Measurements from ENCODE around the gene MRPL45.

MRPL45 gene

DNA sequence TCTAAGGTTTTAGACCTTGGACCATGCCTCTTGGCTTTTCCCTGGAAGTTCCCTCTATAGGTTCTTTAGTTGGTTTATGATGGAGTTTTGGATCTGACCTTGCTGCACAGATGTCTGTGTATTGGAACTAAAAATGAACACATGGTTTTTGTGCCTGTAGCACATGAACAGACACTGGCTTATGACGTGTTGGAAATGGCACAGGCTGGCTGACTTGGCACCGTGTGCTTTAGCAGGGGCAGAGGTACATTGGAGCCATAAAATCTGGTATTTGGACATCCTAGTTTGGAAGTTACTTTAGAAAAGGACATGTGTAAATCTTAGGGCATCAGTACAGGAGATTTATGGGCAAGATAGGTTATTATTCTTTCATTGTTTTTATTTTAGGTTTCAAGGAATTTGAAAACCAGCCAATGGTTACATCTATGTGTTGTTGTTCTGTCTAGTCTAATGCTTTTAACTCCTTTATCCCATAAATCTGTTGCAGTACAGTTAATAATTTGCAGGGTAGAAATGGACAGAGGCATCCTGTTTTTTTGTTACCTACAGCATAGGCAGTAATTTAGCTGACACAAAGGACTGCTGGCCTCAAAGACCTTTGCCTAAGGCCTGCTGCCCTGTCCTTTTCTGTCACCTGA, 60.6 kb downstream of the MRPL45 start:
- no peak for DNase-seq (ENCODE audit: low spot score)
- TF ChIP-seq CTCF (IDR thresholded peaks at IDR 0.05; ENCODE audit: extremely low read depth, missing control alignments), result no peak

DNA sequence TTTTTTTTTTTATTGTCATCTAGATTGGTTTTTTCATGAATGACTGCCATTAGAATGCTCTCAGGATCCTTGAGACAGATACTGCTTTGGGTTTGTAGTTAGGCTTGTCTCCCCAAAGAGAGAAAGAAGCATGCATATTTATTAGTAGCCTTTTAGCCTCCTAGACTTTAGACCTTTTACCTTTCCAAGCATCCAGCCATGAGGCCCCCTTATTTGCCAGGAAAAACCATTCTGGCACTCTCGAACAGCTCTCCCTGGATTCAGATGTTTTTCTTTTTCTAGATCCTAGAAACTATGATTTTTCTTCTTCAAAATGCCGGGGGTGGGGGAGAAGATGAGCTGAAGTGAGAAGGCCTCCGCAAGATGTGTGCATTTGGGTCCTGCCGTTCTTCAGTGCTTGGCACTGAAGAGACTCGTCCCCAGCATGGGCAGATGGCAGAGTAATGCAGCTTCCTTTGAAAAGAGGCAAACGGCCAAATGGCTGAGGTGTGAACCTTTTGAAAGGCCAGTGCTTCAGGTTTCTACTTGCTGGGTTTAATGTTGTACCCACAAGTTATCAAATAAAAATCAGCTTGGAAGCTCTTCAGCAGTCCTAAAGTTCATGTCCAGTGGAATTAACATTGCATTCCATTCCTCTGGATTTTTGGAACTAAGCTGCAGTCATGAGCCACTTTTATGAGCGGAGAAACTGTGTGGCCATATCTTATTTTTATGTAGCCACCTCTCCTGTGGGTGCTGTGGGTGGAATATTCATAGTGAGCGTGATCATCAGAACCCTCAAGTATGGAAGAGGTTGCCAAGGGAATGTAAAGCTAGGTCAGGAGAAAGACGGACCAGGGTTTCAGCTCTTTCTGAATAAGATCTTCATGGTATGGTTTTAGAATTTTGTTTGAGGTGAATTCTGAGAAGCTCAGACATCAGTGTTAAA, 61.9 kb downstream of the MRPL45 start:
- no peak for TF ChIP-seq CTCF (IDR thresholded peaks at IDR 0.05; ENCODE audit: extremely low read depth, missing control alignments)
- no peak for DNase-seq (ENCODE audit: low spot score)

- DNase-seq (ENCODE audit: low spot score), result no peak
- no peak for TF ChIP-seq CTCF (IDR thresholded peaks at IDR 0.05; ENCODE audit: extremely low read depth, missing control alignments)
These were observed 64.9 kb downstream of the MRPL45 start for GRCh38 chr17:38361694-38362465.

DNA sequence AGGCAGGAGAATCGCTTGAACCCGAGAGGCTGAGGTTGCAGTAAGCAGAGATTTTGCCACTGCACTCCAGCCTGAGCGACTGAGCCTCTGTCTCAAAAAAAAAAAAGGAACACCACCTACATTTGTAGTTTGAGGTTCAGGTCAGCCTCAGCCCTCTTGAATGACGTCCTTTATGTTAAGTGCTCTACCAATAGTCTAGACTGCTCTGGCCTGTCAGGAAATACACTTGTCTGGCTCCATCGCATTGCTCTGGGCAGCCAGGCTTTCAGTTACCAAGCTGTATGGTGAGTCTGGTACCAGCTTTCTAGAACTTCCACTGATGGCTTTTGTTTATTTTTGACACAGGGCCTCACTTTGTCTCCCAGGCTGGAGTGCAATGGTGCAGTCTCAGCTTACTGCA, 66.0 kb downstream of the MRPL45 start:
- TF ChIP-seq CTCF (IDR thresholded peaks at IDR 0.05; ENCODE audit: extremely low read depth, missing control alignments), result no peak
- no peak for DNase-seq (ENCODE audit: low spot score)

DNA sequence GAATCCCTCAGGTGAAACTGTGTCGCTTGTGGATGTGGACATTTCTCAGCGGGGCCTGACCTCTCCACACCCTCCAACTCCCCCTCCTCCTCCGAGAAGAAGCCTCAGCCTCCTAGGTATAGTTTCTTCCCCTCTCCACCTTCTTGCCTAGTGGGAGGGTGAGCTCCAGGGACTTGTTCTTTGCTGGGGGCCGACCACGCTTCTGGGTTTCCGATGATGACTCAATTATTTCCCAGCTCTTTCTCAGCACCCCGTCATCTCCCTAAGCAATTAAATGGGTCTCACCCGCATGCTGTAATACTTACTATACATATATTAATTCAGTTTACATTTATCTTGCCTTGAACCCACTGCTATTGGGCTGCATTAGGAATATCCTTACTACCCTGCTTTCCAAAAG, 67.8 kb downstream of the MRPL45 start:
- no peak for TF ChIP-seq CTCF (IDR thresholded peaks at IDR 0.05; ENCODE audit: extremely low read depth, missing control alignments)
- no peak for DNase-seq (ENCODE audit: low spot score)

GRCh38 chr17:38369124-38369886, 72.3 kb downstream of the MRPL45 start:
- TF ChIP-seq CTCF (IDR thresholded peaks at IDR 0.05; ENCODE audit: extremely low read depth, missing control alignments), result no peak
- DNase-seq (ENCODE audit: low spot score), result no peak

All from GM20000 (cell line).